Muscle of leg (tissue), 11 donors: ENCODE results near the gene KCNMA1. TPM values are rescaled to one million over a fixed set of nuclear protein-coding genes. Genes with fewer than 3 reads are reported as not detected.

Source experiments
- DNase-seq: peaks from one replicate; pipeline ENCODE4 v3.0.0; 2013
- H3K27ac ChIP-seq: one replicate; pipeline ENCODE4 v1.5.1; 2013; ENCODE audit warnings: mild to moderate bottlenecking, low read length, control low read depth
- H3K27me3 ChIP-seq: one replicate; pipeline ENCODE4 v1.6.1; 2013; ENCODE audit warnings: low read length; ENCODE audit not compliant: control insufficient read depth, insufficient read depth
- H3K36me3 ChIP-seq: one replicate; pipeline ENCODE4 v1.6.1; 2013; ENCODE audit warnings: low read length; ENCODE audit not compliant: control insufficient read depth, insufficient read depth
- H3K4me1 ChIP-seq: one replicate; pipeline ENCODE4 v1.6.1; 2013; ENCODE audit warnings: low read length; ENCODE audit not compliant: control insufficient read depth, insufficient read depth
- H3K4me3 ChIP-seq: one replicate; pipeline ENCODE4 v1.5.1; 2013; ENCODE audit warnings: low read length, control low read depth
- H3K9me3 ChIP-seq: replicated peaks from 2 replicates; pipeline ENCODE4 v1.6.1; 2013; ENCODE audit warnings: low read depth, low read length; ENCODE audit not compliant: control insufficient read depth
- whole genome bisulfite sequencing: methylation state at CpG from one replicate; pipeline ENCODE4 v1.1.5; 2013; ENCODE audit warnings: missing lambda C conversion rate; ENCODE audit not compliant: insufficient coverage; 5-methylcytosine and 5-hydroxymethylcytosine counted together
- polyA plus RNA-seq, 8 donors: library from polyadenylated mRNA; unstranded; fragments of 120-200 nt; gene quantifications; one replicate each; pipeline versions ENCODE4 v1.2.1 to v1.2.3, GENCODE V29; 2013; ENCODE audit warnings: inconsistent platforms in 1 of 8, low replicate concordance in 1 of 8; ENCODE audit not compliant: insufficient read length in 8 of 8, insufficient read depth in 1 of 8
- total RNA-seq: library from RNA; stranded (reverse); fragments of 120-200 nt; gene quantifications from one replicate; pipeline ENCODE4 v1.2.4, GENCODE V29; 2013

Gene KCNMA1
- total and polyA plus RNA-seq, 9 donors, result 12.7 to 23.3 (median 18.2) TPM

- Histone ChIP-seq H3K9me3 (no peaks in the 10 kb centered on the region), H3K4me1 (peaks cover 4% of the 10 kb centered on the region), H3K27me3 (no peaks in the 10 kb centered on the region), H3K27ac (no peak overlapping the region), H3K4me3 (no peak overlapping the region), H3K36me3 (no peaks in the 10 kb centered on the region)
- DNase-seq, result peak; percentile 70
- WGBS, result 39% methylated on average over 2 of the region's 3 CpGs
Observed at GRCh38 chr10:77319557-77319956, 318.1 kb downstream of the KCNMA1 start.

- no peaks in the 10 kb centered on the region for H3K27me3 ChIP-seq
- no peak overlapping the region for H3K4me3 ChIP-seq
- no peaks in the 10 kb centered on the region for H3K9me3 ChIP-seq
- no peak overlapping the region for H3K27ac ChIP-seq
- no peaks in the 10 kb centered on the region for H3K36me3 ChIP-seq
- peaks cover 4% of the 10 kb centered on the region for H3K4me1 ChIP-seq
- peak; percentile 13 for DNase-seq
- WGBS, result 88% methylated on average over 2 of the region's 3 CpGs
Observed at GRCh38 chr10:77318739-77319138, 318.9 kb downstream of the KCNMA1 start.

GRCh38 chr10:77317221-77317620 is 320.4 kb downstream of the KCNMA1 start:
- Histone ChIP-seq H3K27me3 (no peaks in the 10 kb centered on the region), H3K9me3 (no peaks in the 10 kb centered on the region), H3K36me3 (no peaks in the 10 kb centered on the region), H3K27ac (no peak overlapping the region), H3K4me1 (peaks cover 4% of the 10 kb centered on the region), H3K4me3 (no peak overlapping the region)
- DNase-seq, result no peak
- WGBS, result 91% methylated on average over 2 of the region's 5 CpGs

GRCh38 chr10:77315496-77316129 is 322.0 kb downstream of the KCNMA1 start:
- Histone ChIP-seq H3K27me3 (no peaks in the 10 kb centered on the region), H3K4me3 (no peak overlapping the region), H3K36me3 (no peaks in the 10 kb centered on the region), H3K9me3 (no peaks in the 10 kb centered on the region), H3K4me1 (peaks cover 11% of the 10 kb centered on the region), H3K27ac (no peak overlapping the region)
- DNase-seq, result no peak
- WGBS, result no CpG with 5 or more reads among the region's 1 CpG

- H3K27me3 ChIP-seq, result no peaks in the 10 kb centered on the region
- H3K4me3 ChIP-seq, result no peak overlapping the region
- no peaks in the 10 kb centered on the region for H3K9me3 ChIP-seq
- no peak for DNase-seq
- WGBS, result 77% methylated on average over 7 of the region's 13 CpGs
- no peak overlapping the region for H3K27ac ChIP-seq
- peaks cover 27% of the 10 kb centered on the region for H3K4me1 ChIP-seq
- no peaks in the 10 kb centered on the region for H3K36me3 ChIP-seq
Observed at GRCh38 chr10:77313066-77313750, 324.4 kb downstream of the KCNMA1 start.

- peak overlapping the region; percentile 77 for H3K27ac ChIP-seq
- no peaks in the 10 kb centered on the region for H3K36me3 ChIP-seq
- H3K4me3 ChIP-seq, result no peak overlapping the region
- no peaks in the 10 kb centered on the region for H3K9me3 ChIP-seq
- H3K4me1 ChIP-seq, result peaks cover 27% of the 10 kb centered on the region
- WGBS, result no CpG with 5 or more reads among the region's 2 CpGs
- DNase-seq, result no peak
- no peaks in the 10 kb centered on the region for H3K27me3 ChIP-seq
Observed at GRCh38 chr10:77311186-77311585, 326.4 kb downstream of the KCNMA1 start.

- WGBS, result 0% methylated on average over 1 of the region's 6 CpGs
- peak overlapping the region; percentile 77 for H3K27ac ChIP-seq
- H3K4me1 ChIP-seq, result peaks cover 24% of the 10 kb centered on the region
- peak; percentile 88 for DNase-seq
- H3K36me3 ChIP-seq, result no peaks in the 10 kb centered on the region
- H3K27me3 ChIP-seq, result no peaks in the 10 kb centered on the region
- H3K9me3 ChIP-seq, result no peaks in the 10 kb centered on the region
- H3K4me3 ChIP-seq, result no peak overlapping the region
Observed at GRCh38 chr10:77310288-77310840, 327.2 kb downstream of the KCNMA1 start.

- no peaks in the 10 kb centered on the region for H3K36me3 ChIP-seq
- no peak overlapping the region for H3K27ac ChIP-seq
- peaks cover 24% of the 10 kb centered on the region for H3K4me1 ChIP-seq
- no peak for DNase-seq
- H3K4me3 ChIP-seq, result no peak overlapping the region
- 29% methylated on average over 1 of the region's 2 CpGs for WGBS
- no peaks in the 10 kb centered on the region for H3K27me3 ChIP-seq
- H3K9me3 ChIP-seq, result no peaks in the 10 kb centered on the region
Observed at GRCh38 chr10:77309509-77309908, 328.1 kb downstream of the KCNMA1 start.

- no peak overlapping the region for H3K27ac ChIP-seq
- H3K9me3 ChIP-seq, result no peaks in the 10 kb centered on the region
- H3K27me3 ChIP-seq, result no peaks in the 10 kb centered on the region
- 17% methylated on average over 1 of the region's 6 CpGs for WGBS
- peaks cover 24% of the 10 kb centered on the region for H3K4me1 ChIP-seq
- H3K36me3 ChIP-seq, result no peaks in the 10 kb centered on the region
- no peak overlapping the region for H3K4me3 ChIP-seq
- peak; percentile 67 for DNase-seq
Observed at GRCh38 chr10:77309092-77309491, 328.5 kb downstream of the KCNMA1 start.

- Histone ChIP-seq H3K4me3 (no peak overlapping the region), H3K9me3 (no peaks in the 10 kb centered on the region), H3K4me1 (peaks cover 24% of the 10 kb centered on the region), H3K36me3 (no peaks in the 10 kb centered on the region), H3K27me3 (no peaks in the 10 kb centered on the region), H3K27ac (no peak overlapping the region)
- 25% methylated on average over 3 of the region's 3 CpGs for WGBS
- DNase-seq, result peak; percentile 37
Observed at GRCh38 chr10:77308084-77308732, 329.4 kb downstream of the KCNMA1 start.
